Measurements from ENCODE around the gene USP24.

Gene USP24

DNA sequence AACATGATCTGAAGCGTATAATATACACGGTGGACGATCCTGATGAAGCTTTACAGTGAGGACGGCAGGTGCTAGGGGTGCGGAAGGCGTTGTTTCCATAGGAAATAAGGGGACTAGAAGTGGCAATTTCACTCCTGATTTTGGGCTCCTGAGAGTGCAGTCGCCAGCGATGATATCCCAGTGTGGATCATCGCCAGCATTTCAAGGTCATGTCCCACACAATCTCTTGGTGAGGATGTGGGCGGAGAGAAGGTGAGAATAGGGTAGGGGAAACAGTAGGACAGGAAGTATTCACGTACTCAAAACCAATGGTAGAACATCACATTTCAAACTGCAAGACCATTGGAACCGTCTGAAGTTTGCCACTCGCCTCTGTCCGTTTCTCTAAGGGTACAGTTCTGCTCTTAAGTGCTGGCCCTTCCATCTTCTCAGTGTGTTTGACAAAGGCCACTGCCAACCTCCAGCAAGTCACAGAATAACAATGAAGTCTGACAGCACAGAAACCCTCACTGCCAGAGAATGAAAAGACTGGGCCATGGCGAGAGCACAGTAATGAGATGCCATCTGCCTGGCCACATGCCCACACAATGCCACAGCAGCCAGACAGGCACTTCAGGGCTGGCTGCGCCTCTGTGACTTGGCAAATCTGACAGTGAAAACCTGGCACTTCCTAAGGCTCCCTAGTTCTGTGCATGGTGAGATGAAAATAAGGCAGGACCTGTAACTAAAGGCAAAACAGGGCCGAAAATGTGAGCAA is 148.0 kb downstream of the USP24 start:
- Mint-ChIP-seq H3K4me1 (ENCODE audit: low read depth) (peaks cover 7% of the 10 kb centered on the region), H3K27ac (no peak overlapping the region), H3K36me3 (ENCODE audit: low read depth) (peaks cover 47% of the 10 kb centered on the region), H3K27me3 (ENCODE audit: low read depth) (no peaks in the 10 kb centered on the region), H3K4me3 (no peak overlapping the region), H3K9me3 (no peaks in the 10 kb centered on the region)
- no peak for DNase-seq (ENCODE audit: low spot score)

DNA sequence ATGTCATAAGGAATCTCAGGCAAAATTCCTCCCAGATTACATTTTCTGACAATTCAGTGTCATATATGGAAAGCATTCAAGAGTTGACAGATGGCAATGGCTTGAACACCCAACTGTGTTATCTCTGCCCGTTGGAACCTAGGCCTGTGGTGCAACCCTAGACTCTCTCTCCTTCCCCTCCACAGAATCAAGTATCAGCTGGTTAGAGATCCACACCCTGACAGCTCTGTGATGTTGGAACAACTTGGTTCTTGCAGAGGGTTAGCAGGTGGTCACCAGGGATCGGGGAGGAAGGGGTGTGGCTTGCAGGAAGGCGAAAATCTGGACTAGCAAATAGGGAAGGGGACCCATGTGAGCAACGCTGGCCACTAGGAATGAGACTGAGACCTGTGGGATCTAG is 149.5 kb downstream of the USP24 start:
- Mint-ChIP-seq H3K9me3 (no peaks in the 10 kb centered on the region), H3K27ac (no peak overlapping the region)
- DNase-seq (ENCODE audit: low spot score), result no peak

DNA sequence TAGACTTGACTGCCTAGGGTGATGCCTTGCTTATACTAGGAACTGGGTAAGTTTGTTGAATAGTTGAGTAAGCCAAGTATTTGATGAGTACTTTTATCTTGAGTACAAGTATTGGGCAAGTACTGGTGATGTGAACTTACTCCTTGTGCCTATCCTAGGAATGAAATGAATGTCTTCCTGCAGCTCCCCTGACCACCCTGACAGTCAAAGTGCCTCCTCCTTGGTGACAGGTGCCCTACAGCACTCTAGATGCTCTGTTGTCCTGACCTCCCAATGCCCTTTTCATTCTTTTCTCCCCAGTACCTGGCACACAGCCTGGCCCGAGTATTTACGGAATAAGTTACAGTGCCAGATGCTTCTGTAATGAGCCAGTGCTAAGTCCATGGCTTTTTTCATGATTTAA is 150.3 kb downstream of the USP24 start:
- DNase-seq (ENCODE audit: low spot score), result no peak
- no peak overlapping the region for H3K4me3 Mint-ChIP-seq
- H3K4me1 Mint-ChIP-seq (ENCODE audit: low read depth), result peaks cover 8% of the 10 kb centered on the region
- H3K9me3 Mint-ChIP-seq, result no peaks in the 10 kb centered on the region
- H3K27me3 Mint-ChIP-seq (ENCODE audit: low read depth), result no peaks in the 10 kb centered on the region
- H3K27ac Mint-ChIP-seq, result no peak overlapping the region
- H3K36me3 Mint-ChIP-seq (ENCODE audit: low read depth), result peaks cover 24% of the 10 kb centered on the region

More for the DNA sequence above, 149.5 kb downstream of the USP24 start:
- Mint-ChIP-seq H3K36me3 (ENCODE audit: low read depth) (peaks cover 31% of the 10 kb centered on the region), H3K4me1 (ENCODE audit: low read depth) (peaks cover 3% of the 10 kb centered on the region), H3K4me3 (no peak overlapping the region), H3K27me3 (ENCODE audit: low read depth) (no peaks in the 10 kb centered on the region)

DNA sequence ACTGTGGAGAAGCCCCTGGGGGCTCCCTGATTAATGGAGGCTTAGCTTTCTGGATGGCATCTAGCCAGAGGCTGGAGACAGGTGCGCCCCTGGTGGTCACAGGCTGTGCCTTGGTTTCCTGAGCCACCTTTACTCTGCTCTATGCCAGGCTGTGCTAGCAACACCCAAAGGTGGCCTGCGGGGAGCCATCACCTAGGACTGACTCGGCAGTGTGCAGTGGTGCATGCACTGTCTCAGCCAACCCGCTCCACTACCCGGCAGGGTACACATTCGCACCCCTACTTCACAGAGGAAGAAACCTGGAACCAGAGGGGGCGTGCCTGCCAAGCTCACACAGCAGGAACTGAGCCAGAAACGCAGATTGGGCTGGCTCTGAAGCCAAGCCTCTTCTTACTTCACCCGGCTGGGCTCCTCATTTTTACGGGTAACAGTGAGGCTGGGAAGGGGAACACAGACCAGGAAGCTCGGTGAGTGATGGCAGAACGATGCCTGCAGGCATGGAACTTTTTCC is 151.0 kb downstream of the USP24 start:
- Mint-ChIP-seq H3K27ac (no peak overlapping the region), H3K9me3 (no peaks in the 10 kb centered on the region), H3K4me3 (no peak overlapping the region), H3K4me1 (ENCODE audit: low read depth) (peaks cover 8% of the 10 kb centered on the region), H3K27me3 (ENCODE audit: low read depth) (no peaks in the 10 kb centered on the region), H3K36me3 (ENCODE audit: low read depth) (peaks cover 19% of the 10 kb centered on the region)
- DNase-seq (ENCODE audit: low spot score), result no peak

DNA sequence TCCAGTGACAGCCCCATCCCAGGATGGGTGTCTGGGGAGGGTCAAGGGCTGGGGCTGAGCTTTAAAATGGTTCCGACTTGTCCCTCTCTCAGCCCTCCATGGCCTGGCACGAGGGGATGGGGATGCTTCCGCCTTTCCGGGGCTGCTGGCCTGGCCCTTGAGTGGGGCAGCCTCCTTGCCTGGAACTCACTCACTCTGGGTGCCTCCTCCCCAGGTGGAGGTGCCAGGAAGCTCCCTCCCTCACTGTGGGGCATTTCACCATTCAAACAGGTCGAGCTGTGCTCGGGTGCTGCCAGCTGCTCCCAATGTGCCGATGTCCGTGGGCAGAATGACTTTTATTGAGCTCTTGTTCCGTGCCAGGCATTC is 151.6 kb downstream of the USP24 start:
- Mint-ChIP-seq H3K4me1 (ENCODE audit: low read depth) (peaks cover 8% of the 10 kb centered on the region), H3K27ac (no peak overlapping the region), H3K27me3 (ENCODE audit: low read depth) (no peaks in the 10 kb centered on the region)

DNA sequence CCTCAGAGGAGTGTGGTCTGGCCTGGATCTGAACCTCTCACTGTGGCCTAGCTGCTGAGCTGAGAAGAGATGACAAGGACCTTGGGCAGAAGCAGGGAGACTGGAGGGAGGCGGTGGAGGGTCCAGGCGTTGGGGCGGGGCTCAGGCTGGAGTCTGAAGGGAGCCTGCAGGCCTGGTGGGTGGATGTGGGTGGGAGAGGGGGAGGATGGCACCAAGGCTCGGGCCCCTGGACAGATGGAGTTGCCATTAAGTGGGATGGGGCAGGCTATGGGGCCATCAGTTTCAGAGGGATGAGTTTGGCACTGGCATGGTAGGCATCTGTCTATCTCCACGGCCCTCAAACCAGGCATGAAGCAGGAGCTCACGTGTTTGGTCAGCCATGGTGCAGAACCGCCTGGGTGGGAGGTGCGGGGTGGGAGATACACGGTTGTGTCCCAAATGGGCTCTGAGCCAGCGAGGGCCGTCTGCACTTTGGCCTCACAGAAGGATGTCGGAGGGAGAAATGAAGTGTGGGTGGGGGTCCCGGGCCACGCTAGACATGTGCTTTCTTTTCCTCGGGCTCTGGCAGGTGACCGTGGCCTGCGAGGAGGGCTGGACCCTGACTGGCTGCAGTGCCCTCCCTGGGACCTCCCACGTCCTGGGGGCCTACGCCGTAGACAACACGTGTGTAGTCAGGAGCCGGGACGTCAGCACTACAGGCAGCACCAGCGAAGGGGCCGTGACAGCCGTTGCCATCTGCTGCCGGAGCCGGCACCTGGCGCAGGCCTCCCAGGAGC is 152.2 kb downstream of the USP24 start:
- Mint-ChIP-seq H3K27ac (no peak overlapping the region), H3K4me3 (no peak overlapping the region), H3K9me3 (no peaks in the 10 kb centered on the region), H3K36me3 (ENCODE audit: low read depth) (peaks cover 12% of the 10 kb centered on the region), H3K4me1 (ENCODE audit: low read depth) (peaks cover 8% of the 10 kb centered on the region), H3K27me3 (ENCODE audit: low read depth) (no peaks in the 10 kb centered on the region)
- no peak for DNase-seq (ENCODE audit: low spot score)

More for the DNA sequence above, 151.6 kb downstream of the USP24 start:
- H3K4me3 Mint-ChIP-seq, result no peak overlapping the region
- DNase-seq (ENCODE audit: low spot score), result no peak
- peaks cover 13% of the 10 kb centered on the region for H3K36me3 Mint-ChIP-seq (ENCODE audit: low read depth)
- H3K9me3 Mint-ChIP-seq, result no peaks in the 10 kb centered on the region

DNA sequence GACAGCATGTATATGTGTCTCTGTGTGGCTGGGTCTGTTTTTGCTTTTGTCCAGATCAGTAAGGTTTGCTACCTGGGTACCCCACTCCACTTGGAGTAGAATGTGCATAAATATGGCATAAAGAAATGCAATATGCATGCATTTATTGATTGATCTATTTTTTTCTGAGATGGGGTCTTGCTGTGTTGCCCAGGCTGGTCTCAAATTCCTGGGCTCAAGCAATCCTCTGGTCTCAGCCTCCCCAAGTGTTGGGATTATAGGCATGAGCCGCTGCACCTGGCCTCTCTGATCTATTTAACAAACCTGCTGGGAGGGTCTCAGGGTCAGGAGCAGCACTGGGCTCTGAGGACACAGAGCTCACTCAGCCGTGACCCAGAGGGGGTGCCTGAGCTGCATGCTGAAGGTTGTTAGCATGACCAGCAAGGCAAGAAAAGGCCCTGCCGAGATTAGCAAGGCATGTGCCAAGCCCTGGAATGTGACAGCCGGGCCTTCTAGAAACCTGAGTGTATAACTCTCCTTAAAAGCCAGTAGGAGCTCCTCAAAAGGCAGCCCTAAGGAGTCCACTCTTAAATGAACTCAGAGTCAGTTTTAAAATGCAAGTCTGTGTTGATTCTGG is 153.3 kb downstream of the USP24 start:
- no peak for DNase-seq (ENCODE audit: low spot score)
- H3K9me3 Mint-ChIP-seq, result no peaks in the 10 kb centered on the region
- peaks cover 4% of the 10 kb centered on the region for H3K36me3 Mint-ChIP-seq (ENCODE audit: low read depth)
- H3K4me1 Mint-ChIP-seq (ENCODE audit: low read depth), result peaks cover 5% of the 10 kb centered on the region
- no peaks in the 10 kb centered on the region for H3K27me3 Mint-ChIP-seq (ENCODE audit: low read depth)
- no peak overlapping the region for H3K27ac Mint-ChIP-seq
- H3K4me3 Mint-ChIP-seq, result no peak overlapping the region

DNA sequence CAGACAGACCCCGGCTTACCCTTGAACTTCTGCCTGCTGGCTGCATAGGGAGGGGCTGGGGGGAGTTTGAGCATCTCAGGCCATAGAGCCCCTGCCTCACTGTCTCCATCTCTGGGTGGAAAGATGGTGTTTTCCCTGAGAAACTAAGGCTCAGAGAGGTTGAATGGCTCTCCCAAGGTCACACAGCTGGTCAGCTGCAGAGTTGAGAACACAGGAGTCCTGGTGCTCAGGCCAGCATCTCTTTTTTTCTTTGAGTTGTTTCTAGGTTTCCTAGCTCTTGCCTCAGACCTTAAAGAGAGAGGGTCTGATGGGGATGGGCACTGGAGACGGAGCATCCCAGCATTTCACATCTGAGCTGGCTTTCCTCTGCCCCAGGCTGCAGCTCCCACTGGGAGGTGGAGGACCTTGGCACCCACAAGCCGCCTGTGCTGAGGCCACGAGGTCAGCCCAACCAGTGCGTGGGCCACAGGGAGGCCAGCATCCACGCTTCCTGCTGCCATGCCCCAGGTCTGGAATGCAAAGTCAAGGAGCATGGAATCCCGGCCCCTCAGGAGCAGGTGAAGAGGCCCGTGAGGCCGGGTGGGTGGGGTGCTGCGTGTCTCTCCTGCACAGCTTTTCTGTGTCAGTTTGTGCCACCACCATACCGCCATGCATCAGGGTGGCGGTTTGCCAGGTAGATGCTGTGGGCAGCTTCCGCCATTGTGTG is 154.0 kb downstream of the USP24 start:
- no peaks in the 10 kb centered on the region for H3K9me3 Mint-ChIP-seq

DNA sequence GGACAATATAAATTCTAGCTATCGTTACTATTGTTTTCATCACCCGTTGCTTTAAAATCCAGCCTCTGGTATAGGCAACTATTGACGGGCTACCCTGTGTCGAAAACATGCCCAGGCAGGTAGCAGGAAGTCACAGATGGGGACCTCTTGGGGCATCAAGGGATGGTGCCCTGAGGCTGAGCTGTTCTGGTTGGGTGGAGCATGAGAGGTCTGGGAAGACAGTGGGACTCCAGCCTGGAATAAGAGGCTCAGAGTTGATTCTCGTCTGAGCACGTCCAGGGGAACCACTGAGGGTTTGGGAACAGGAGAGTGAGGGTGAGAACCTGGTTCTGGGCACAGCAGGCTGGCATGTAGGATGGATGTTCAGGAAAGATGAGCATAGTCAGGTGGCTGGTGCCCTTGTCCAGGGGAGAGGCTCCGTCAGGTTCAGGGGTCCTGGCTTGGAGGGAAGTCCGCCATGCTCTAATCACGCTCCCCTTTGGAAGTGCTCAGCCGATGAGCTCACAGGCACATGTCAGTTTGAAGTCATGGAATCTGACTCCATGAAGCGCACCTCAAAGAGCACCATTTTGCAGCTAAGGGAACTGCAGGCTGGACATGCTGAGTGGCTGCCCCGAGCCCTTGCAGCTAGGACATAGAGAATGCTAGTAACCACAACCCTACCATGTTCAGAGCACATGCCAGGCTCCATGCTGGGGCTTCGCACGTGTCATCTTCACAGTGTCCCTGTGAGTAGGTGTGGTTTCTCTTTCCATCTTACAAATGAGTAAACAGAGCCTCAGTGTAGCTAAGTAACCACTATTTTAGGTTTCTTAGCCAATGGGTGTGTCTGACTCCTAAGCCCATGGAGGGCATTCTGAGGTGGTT is 154.8 kb downstream of the USP24 start:
- Mint-ChIP-seq H3K27ac (no peak overlapping the region), H3K27me3 (ENCODE audit: low read depth) (no peaks in the 10 kb centered on the region), H3K4me1 (ENCODE audit: low read depth) (peaks cover 5% of the 10 kb centered on the region), H3K36me3 (ENCODE audit: low read depth) (no peaks in the 10 kb centered on the region), H3K4me3 (no peak overlapping the region), H3K9me3 (no peaks in the 10 kb centered on the region)
- peak; percentile 17 for DNase-seq (ENCODE audit: low spot score)

More for the DNA sequence above, 154.0 kb downstream of the USP24 start:
- Mint-ChIP-seq H3K27ac (no peak overlapping the region), H3K4me3 (no peak overlapping the region), H3K36me3 (ENCODE audit: low read depth) (no peaks in the 10 kb centered on the region), H3K4me1 (ENCODE audit: low read depth) (peaks cover 5% of the 10 kb centered on the region), H3K27me3 (ENCODE audit: low read depth) (no peaks in the 10 kb centered on the region)
- DNase-seq (ENCODE audit: low spot score), result no peak

DNA sequence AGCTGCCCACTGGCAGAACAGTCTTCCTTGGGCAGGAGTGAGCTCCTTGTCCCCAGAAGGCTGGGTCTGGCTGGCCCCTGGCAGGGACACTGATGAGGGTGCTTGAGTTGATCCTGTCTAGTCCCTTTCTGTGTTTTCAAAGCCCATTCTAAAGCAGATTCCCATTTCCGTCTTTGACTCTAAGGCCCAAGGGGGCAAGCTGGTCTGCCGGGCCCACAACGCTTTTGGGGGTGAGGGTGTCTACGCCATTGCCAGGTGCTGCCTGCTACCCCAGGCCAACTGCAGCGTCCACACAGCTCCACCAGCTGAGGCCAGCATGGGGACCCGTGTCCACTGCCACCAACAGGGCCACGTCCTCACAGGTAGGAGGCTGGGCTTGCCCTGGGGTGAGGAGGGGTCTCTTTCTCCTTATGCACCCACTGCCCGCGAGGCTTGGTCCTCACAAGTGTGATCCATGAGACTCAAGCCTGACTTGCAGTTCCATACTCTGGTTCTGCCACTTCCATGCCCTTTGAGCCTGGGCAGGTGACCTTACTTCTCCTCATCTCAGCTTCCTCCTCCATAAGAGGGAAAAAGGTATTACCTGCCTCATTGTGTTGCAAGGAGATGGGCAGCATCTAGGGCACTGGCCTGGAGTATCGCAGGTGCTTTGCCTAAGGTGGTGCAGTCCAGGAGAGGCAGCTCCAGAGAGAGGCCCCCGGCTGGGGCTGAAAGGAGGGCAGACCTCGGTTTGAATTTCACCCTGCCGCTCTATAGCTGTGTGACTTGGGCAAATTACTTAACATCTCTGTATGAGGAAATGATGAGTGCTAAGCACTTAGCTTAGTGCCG is 155.6 kb downstream of the USP24 start:
- Mint-ChIP-seq H3K27ac (no peak overlapping the region), H3K36me3 (ENCODE audit: low read depth) (no peaks in the 10 kb centered on the region), H3K4me1 (ENCODE audit: low read depth) (peaks cover 5% of the 10 kb centered on the region), H3K27me3 (ENCODE audit: low read depth) (no peaks in the 10 kb centered on the region), H3K9me3 (no peaks in the 10 kb centered on the region), H3K4me3 (no peak overlapping the region)
- DNase-seq (ENCODE audit: low spot score), result no peak

DNA sequence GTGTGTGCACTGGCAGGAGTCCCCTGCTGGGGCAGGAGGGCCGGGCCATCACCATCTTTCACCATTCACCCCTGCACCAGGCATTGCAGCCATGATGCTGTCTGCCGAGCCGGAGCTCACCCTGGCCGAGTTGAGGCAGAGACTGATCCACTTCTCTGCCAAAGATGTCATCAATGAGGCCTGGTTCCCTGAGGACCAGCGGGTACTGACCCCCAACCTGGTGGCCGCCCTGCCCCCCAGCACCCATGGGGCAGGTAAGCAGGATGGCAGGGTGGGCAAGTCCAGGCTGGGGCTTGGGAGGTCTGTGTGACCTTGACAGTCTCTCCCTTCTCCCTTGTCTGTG is 157.2 kb downstream of the USP24 start:
- no peak overlapping the region for H3K27ac Mint-ChIP-seq
- no peaks in the 10 kb centered on the region for H3K36me3 Mint-ChIP-seq (ENCODE audit: low read depth)
- no peaks in the 10 kb centered on the region for H3K9me3 Mint-ChIP-seq
- no peak overlapping the region for H3K4me3 Mint-ChIP-seq
- H3K4me1 Mint-ChIP-seq (ENCODE audit: low read depth), result peaks cover 5% of the 10 kb centered on the region
- no peaks in the 10 kb centered on the region for H3K27me3 Mint-ChIP-seq (ENCODE audit: low read depth)
- DNase-seq (ENCODE audit: low spot score), result no peak

DNA sequence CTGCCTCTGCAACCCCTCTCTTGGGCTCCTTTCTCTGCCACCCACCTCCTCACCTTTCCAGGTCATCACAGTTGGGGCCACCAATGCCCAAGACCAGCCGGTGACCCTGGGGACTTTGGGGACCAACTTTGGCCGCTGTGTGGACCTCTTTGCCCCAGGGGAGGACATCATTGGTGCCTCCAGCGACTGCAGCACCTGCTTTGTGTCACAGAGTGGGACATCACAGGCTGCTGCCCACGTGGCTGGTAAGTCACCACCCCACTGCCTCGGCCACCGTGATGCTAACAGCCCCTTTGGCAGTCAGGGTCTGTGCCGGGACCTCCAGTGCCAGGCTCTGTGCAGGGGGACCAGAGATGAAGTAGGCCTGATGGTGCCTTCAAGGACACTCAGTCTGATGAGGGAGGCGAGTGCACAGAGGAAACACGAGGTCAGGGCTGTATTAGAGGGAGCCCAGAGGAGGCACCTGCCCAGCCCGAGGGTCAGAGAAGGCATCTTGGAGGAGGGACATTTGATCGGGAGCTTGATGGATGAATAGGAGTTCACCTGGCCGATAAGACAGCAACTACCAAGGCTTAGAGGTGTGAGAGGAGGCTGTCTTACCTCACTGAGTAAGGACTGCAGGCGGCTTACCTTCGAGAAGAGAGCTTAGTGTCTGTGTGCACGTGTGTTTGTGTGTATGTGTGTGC is 157.8 kb downstream of the USP24 start:
- H3K4me1 Mint-ChIP-seq (ENCODE audit: low read depth), result peaks cover 5% of the 10 kb centered on the region
- H3K4me3 Mint-ChIP-seq, result no peak overlapping the region
- H3K27ac Mint-ChIP-seq, result no peak overlapping the region
- DNase-seq (ENCODE audit: low spot score), result no peak
- no peaks in the 10 kb centered on the region for H3K9me3 Mint-ChIP-seq
- H3K27me3 Mint-ChIP-seq (ENCODE audit: low read depth), result no peaks in the 10 kb centered on the region
- H3K36me3 Mint-ChIP-seq (ENCODE audit: low read depth), result no peaks in the 10 kb centered on the region
